ENCODE measurements around the gene PSRC1.

Gene PSRC1

DNA sequence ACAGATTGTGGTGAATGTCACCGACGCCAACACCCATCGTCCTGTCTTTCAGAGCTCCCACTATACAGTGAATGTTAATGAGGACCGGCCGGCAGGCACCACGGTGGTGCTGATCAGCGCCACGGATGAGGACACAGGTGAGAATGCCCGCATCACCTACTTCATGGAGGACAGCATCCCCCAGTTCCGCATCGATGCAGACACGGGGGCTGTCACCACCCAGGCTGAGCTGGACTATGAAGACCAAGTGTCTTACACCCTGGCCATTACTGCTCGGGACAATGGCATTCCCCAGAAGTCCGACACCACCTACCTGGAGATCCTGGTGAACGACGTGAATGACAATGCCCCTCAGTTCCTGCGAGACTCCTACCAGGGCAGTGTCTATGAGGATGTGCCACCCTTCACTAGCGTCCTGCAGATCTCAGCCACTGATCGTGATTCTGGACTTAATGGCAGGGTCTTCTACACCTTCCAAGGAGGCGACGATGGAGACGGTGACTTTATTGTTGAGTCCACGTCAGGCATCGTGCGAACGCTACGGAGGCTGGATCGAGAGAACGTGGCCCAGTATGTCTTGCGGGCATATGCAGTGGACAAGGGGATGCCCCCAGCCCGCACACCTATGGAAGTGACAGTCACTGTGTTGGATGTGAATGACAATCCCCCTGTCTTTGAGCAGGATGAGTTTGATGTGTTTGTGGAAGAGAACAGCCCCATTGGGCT is 30.6 kb downstream of the PSRC1 start:
- peaks cover 0 to 59% of the 10 kb centered on the region in 2 experiments for H3K27me3 ChIP-seq (ENCODE audit: control insufficient read depth in 1 of 2, insufficient read depth in 1 of 2, low read length in 2 of 2)
- no peak overlapping the region for H3K4ac ChIP-seq (ENCODE audit: low read depth in 1 of 2, low read length in 2 of 2)
- no peak overlapping the region for H4K91ac ChIP-seq (ENCODE audit: low read length)
- no peak overlapping the region for H3K14ac ChIP-seq (ENCODE audit: low read length in 2 of 2)
- no peak overlapping the region for H2BK12ac ChIP-seq (ENCODE audit: low read length in 2 of 2)
- no peaks in the 10 kb centered on the region for H3K9me3 ChIP-seq (ENCODE audit: control insufficient read depth, low read length)
- H2BK15ac ChIP-seq (ENCODE audit: low read depth, poor library complexity, severe bottlenecking) = no peak overlapping the region
- peaks cover 0 to 11% of the 10 kb centered on the region in 2 experiments for H3K36me3 ChIP-seq (ENCODE audit: control insufficient read depth in 1 of 2, insufficient read depth in 2 of 2, low read depth in 1 of 2, low read length in 2 of 2)
- H3K4me1 ChIP-seq (ENCODE audit: control insufficient read depth, insufficient read depth, low read depth, low read length) = peaks cover 41% of the 10 kb centered on the region
- H3K9ac ChIP-seq (ENCODE audit: low read length) = no peak overlapping the region
- H3K4me2 ChIP-seq (ENCODE audit: low read length, poor library complexity, severe bottlenecking) = no peak overlapping the region
- WGBS = 96% methylated on average over 31 of the region's 31 CpGs
- H3K4me3 ChIP-seq (ENCODE audit: insufficient read depth in 1 of 2, low read depth in 1 of 2, low read length in 2 of 2) = no peak overlapping the region
- H3K27ac ChIP-seq (ENCODE audit: low read length, poor library complexity, severe bottlenecking) = no peak overlapping the region
- H2AFZ ChIP-seq (ENCODE audit: low read depth, low read length) = no peak overlapping the region
- no peak overlapping the region for H3K18ac ChIP-seq (ENCODE audit: low read depth in 1 of 2, low read length in 2 of 2)
- H3K23ac ChIP-seq (ENCODE audit: low read length in 2 of 2) = no peak overlapping the region
- no peak overlapping the region for H2BK5ac ChIP-seq (ENCODE audit: low read depth, low read length, poor library complexity, severe bottlenecking)
- no peak overlapping the region for H2BK120ac ChIP-seq (ENCODE audit: low read depth, low read length)
- no peak for DNase-seq
- H4K8ac ChIP-seq (ENCODE audit: low read length) = no peak overlapping the region
- H3K79me1 ChIP-seq (replicated peaks; ENCODE audit: low read length, poor library complexity, severe bottlenecking) = peaks cover 3% of the 10 kb centered on the region
- H2AK5ac ChIP-seq (ENCODE audit: low read length, severe bottlenecking) = no peak overlapping the region

DNA sequence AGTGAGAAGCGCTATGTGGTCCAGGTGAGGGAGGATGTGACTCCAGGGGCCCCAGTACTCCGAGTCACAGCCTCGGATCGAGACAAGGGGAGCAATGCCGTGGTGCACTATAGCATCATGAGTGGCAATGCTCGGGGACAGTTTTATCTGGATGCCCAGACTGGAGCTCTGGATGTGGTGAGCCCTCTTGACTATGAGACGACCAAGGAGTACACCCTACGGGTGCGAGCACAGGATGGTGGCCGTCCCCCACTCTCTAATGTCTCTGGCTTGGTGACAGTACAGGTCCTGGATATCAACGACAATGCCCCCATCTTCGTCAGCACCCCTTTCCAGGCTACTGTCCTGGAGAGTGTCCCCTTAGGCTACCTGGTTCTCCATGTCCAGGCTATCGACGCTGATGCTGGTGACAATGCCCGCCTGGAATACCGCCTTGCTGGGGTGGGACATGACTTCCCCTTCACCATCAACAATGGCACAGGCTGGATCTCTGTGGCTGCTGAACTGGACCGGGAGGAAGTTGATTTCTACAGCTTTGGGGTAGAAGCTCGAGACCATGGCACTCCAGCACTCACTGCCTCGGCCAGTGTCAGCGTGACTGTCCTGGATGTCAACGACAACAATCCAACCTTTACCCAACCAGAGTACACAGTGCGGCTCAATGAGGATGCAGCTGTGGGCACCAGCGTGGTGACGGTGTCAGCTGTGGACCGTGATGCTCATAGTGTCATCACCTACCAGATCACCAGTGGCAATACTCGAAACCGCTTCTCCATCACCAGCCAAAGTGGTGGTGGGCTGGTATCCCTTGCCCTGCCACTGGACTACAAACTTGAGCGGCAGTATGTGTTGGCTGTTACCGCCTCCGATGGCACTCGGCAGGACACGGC is 31.4 kb downstream of the PSRC1 start:
- peaks cover 3% of the 10 kb centered on the region for H3K79me1 ChIP-seq (replicated peaks; ENCODE audit: low read length, poor library complexity, severe bottlenecking)
- no peak overlapping the region for H3K9ac ChIP-seq (ENCODE audit: low read length)
- peaks cover 0 to 11% of the 10 kb centered on the region in 2 experiments for H3K36me3 ChIP-seq (ENCODE audit: control insufficient read depth in 1 of 2, insufficient read depth in 2 of 2, low read depth in 1 of 2, low read length in 2 of 2)
- no peak overlapping the region for H2BK5ac ChIP-seq (ENCODE audit: low read depth, low read length, poor library complexity, severe bottlenecking)
- no peak overlapping the region for H2AK5ac ChIP-seq (ENCODE audit: low read length, severe bottlenecking)
- H2BK15ac ChIP-seq (ENCODE audit: low read depth, poor library complexity, severe bottlenecking) = no peak overlapping the region
- H3K4ac ChIP-seq (ENCODE audit: low read depth in 1 of 2, low read length in 2 of 2) = no peak overlapping the region
- peaks cover 41% of the 10 kb centered on the region for H3K4me1 ChIP-seq (ENCODE audit: control insufficient read depth, insufficient read depth, low read depth, low read length)
- no peak overlapping the region for H3K14ac ChIP-seq (ENCODE audit: low read length in 2 of 2)
- DNase-seq = no peak
- H4K91ac ChIP-seq (ENCODE audit: low read length) = no peak overlapping the region
- H3K9me3 ChIP-seq (ENCODE audit: control insufficient read depth, low read length) = no peaks in the 10 kb centered on the region
- 96% methylated on average over 32 of the region's 32 CpGs for WGBS
- no peak overlapping the region for H3K23ac ChIP-seq (ENCODE audit: low read length in 2 of 2)
- no peak overlapping the region for H4K8ac ChIP-seq (ENCODE audit: low read length)
- no peak overlapping the region for H3K4me2 ChIP-seq (ENCODE audit: low read length, poor library complexity, severe bottlenecking)
- H3K27ac ChIP-seq (ENCODE audit: low read length, poor library complexity, severe bottlenecking) = no peak overlapping the region
- H3K4me3 ChIP-seq (ENCODE audit: insufficient read depth in 1 of 2, low read depth in 1 of 2, low read length in 2 of 2) = no peak overlapping the region
- peaks cover 0 to 67% of the 10 kb centered on the region in 2 experiments for H3K27me3 ChIP-seq (ENCODE audit: control insufficient read depth in 1 of 2, insufficient read depth in 1 of 2, low read length in 2 of 2)
- no peak overlapping the region for H3K18ac ChIP-seq (ENCODE audit: low read depth in 1 of 2, low read length in 2 of 2)
- H2BK120ac ChIP-seq (ENCODE audit: low read depth, low read length) = no peak overlapping the region
- H2BK12ac ChIP-seq (ENCODE audit: low read length in 2 of 2) = no peak overlapping the region
- no peak overlapping the region for H2AFZ ChIP-seq (ENCODE audit: low read depth, low read length)

DNA sequence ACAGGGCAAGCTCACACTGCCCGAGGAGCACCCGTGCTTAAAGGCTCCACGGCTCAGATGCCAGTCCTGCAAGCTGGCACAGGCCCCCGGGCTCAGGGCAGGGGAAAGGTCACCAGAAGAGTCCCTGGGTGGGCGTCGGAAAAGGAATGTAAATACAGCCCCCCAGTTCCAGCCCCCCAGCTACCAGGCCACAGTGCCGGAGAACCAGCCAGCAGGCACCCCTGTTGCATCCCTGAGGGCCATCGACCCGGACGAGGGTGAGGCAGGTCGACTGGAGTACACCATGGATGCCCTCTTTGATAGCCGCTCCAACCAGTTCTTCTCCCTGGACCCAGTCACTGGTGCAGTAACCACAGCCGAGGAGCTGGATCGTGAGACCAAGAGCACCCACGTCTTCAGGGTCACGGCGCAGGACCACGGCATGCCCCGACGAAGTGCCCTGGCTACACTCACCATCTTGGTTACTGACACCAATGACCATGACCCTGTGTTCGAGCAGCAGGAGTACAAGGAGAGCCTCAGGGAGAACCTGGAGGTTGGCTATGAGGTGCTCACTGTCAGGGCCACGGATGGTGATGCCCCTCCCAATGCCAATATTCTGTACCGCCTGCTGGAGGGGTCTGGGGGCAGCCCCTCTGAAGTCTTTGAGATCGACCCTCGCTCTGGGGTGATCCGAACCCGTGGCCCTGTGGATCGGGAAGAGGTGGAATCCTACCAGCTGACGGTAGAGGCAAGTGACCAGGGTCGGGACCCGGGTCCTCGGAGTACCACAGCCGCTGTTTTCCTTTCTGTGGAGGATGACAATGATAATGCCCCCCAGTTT is 32.3 kb downstream of the PSRC1 start:
- Histone ChIP-seq H3K4me1 (ENCODE audit: control insufficient read depth, insufficient read depth, low read depth, low read length) (peaks cover 41% of the 10 kb centered on the region), H3K4me3 (ENCODE audit: insufficient read depth in 1 of 2, low read depth in 1 of 2, low read length in 2 of 2) (no peak overlapping the region), H3K14ac (ENCODE audit: low read length in 2 of 2) (no peak overlapping the region), H3K4ac (ENCODE audit: low read depth in 1 of 2, low read length in 2 of 2) (no peak overlapping the region), H3K79me1 (replicated peaks; ENCODE audit: low read length, poor library complexity, severe bottlenecking) (peaks cover 3% of the 10 kb centered on the region), H2BK5ac (ENCODE audit: low read depth, low read length, poor library complexity, severe bottlenecking) (no peak overlapping the region), H4K91ac (ENCODE audit: low read length) (no peak overlapping the region), H3K36me3 (ENCODE audit: control insufficient read depth in 1 of 2, insufficient read depth in 2 of 2, low read depth in 1 of 2, low read length in 2 of 2) (peaks cover 0 to 11% of the 10 kb centered on the region in 2 experiments), H3K4me2 (ENCODE audit: low read length, poor library complexity, severe bottlenecking) (peak overlapping the region; percentile 82), H2AK5ac (ENCODE audit: low read length, severe bottlenecking) (no peak overlapping the region), H3K27ac (ENCODE audit: low read length, poor library complexity, severe bottlenecking) (no peak overlapping the region), H3K18ac (ENCODE audit: low read depth in 1 of 2, low read length in 2 of 2) (no peak overlapping the region), H3K27me3 (ENCODE audit: control insufficient read depth in 1 of 2, insufficient read depth in 1 of 2, low read length in 2 of 2) (peaks cover 0 to 61% of the 10 kb centered on the region in 2 experiments), H3K9me3 (ENCODE audit: control insufficient read depth, low read length) (no peaks in the 10 kb centered on the region), H2AFZ (ENCODE audit: low read depth, low read length) (no peak overlapping the region), H2BK120ac (ENCODE audit: low read depth, low read length) (no peak overlapping the region), H3K23ac (ENCODE audit: low read length in 2 of 2) (no peak overlapping the region), H2BK15ac (ENCODE audit: low read depth, poor library complexity, severe bottlenecking) (no peak overlapping the region), H2BK12ac (ENCODE audit: low read length in 2 of 2) (no peak overlapping the region), H3K9ac (ENCODE audit: low read length) (no peak overlapping the region), H4K8ac (ENCODE audit: low read length) (no peak overlapping the region)
- DNase-seq = no peak
- whole genome bisulfite sequencing = 95% methylated on average over 33 of the region's 33 CpGs
